Activated T-cell treated with anti-CD3 and anti-CD28 coated beads, Interleukin-2, amount 50 U/mL, for 1 hour (primary cell): ENCODE data around the gene FLCN.

Experiments
- DNase-seq: peaks from one replicate; pipeline ENCODE4 v3.0.0-alpha.2; 2020

Gene FLCN

DNA sequence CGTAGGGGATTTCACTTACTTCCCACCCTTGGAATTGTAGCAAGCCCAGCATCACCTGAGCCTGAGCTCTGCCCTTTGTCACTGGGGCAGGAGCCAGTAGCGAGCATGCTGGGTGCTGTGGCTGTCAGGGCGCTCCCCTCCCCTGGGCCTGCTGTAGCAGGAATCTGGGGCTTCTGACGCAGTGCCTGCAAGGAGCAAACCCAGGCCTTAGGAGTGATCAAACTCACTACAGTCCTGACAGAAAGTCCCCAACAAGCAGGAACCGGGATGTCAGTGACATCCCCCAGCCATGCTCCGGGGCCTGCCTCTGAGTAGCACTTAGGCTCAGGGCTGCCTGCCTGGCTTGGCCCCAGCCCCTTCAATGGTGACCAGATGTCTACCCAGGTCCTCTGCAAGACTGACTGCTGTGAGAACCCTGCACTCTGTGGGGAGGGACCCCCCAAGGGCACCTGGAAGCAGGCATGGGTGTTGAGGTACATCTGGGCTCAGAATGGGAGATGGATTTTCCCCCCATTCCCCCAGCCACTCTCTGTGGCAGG lies 54.3 kb downstream of the FLCN start:
- DNase-seq = no peak

DNA sequence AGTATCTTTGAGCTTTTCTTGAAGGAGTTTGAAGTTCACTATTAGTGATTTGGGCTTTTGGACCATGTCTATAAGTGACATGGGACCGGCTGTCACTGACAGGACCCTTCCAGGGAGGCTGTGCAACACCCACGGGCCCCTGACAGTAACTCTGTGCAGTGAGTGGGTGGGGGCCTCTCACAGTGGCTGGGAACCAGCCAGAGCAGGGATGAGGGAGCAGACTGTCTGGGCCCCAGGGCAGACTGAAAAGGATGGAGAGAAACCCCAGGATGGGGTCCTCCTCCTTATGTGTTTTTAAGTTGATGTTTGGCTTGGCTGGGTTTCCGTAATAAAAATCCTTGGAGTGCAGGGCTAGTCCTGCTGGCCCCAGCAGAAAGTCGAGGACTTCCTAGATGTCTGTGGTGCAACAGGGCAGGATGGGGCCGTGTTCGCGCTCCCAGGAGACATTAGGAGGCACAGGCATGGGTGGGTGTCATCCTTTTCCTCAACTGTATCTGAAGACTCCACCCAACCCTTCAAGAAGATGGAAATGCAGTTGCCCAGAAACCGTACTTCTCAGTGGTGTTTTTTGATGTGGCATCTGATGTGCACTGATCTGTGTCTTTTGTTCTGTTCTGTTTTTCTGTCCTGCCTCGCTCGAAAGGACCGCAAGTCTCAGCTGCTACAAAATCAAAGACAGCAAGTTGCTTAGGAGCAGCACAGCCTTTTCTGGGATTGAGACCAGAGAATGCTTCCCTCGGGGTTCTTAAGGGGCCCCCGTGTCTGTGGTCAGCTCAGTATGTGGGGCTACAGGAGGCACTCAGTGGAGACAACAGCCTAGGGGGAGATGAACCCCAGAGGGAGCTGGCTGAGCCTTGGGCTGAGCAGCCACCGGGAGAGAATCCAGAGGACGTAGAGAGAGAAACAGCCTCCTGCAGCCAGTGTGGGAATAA lies 55.0 kb downstream of the FLCN start:
- peak; percentile 51 for DNase-seq

DNA sequence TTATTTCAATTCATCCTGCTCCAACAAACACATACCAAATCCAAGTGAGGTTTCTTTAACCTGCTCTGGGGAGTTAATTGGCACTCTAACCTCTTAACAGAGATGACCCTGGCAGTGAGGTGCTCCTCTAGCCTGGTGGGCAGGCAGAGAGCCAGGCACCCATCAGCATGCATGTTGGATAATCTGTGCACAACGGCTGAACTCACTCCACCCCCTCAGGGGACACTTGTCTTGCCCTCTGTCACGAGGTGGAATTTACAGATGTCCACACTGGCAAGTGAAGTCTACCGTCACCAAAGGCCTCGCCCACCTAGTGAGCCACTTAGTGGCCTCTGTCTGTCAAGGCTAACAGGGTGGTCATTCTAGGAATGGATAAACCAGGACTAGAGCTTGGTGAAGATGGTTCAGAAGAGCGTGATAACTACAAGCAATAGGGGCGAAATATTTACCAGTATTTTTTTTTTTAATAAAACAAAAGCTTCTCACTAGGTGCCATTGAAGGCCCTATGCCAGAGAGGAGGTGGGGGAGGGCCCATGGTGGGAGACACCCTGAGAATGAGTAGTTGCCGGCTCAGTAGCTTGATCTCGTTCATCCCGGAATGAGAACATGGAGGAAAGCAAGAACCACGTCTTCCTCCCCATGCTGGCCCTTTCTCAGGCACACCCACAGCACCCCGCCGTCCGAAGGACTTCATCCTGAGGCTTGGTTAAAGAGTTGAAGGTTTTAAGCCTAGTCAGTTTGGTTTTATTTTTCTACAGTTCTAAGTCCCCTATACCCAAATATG lies 56.0 kb downstream of the FLCN start:
- DNase-seq = no peak

DNA sequence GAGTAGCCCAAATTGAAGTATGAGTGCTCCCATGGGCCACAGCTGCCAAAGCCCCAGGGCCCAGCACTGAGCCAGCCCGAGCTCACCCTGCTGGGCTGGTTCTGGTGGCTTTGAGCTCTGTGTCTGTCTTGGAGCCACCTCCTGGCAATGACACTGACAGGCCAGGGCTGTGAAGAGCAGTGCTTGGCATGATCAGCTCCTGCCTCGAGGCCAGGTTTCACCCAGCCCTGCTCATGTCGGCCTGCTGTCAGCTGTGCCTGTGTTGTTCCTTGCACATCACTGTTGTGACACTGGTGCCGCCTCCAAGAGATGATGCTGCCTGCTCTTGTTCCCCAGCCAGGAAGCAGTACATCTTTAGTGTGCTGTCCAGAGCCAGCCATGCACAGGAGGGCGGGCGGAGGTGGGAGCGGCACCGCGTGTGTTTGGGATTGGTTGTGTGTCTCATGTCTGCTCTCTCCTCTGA lies 56.8 kb downstream of the FLCN start:
- peak; percentile 45 for DNase-seq

DNA sequence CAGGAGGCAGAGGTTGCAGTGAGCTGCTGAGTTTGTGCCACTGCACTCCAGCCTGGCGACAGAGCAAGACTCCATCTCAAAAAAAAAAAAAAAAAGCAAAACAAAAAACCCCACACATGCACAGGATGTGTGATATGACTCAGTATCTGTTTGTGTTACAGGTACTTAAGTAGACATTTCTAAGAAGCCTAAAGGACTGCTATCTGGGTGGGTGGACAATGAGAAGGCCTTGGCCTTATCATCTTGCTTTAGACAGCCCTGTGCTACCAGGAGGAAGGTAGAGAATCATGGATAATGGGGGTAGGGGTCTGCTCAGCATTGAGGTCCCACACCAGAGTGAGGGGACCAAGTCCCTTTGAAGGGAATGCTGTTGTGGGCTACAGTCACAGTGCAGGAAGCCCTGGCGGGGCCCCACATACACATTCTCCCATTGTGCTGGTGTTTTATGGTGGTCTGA lies 57.6 kb downstream of the FLCN start:
- DNase-seq = peak; percentile 46

DNA sequence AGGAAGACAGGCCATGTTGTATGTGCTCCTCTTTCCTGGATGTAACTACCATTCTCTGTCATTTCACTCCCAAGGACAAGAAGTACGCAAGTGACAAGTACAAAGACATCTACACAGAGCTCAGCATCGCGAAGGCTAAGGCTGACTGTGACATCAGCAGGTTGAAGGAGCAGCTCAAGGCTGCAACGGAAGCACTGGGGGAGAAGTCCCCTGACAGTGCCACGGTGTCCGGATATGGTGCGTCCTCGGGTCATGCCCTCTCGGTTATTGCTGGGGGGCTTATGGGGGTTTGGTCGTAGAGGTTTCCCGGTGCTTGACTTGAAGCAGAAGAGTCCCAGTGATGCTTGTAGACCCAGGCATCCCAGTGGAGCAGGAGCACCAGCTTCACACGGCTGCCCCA lies 59.8 kb downstream of the FLCN start:
- DNase-seq = no peak

DNA sequence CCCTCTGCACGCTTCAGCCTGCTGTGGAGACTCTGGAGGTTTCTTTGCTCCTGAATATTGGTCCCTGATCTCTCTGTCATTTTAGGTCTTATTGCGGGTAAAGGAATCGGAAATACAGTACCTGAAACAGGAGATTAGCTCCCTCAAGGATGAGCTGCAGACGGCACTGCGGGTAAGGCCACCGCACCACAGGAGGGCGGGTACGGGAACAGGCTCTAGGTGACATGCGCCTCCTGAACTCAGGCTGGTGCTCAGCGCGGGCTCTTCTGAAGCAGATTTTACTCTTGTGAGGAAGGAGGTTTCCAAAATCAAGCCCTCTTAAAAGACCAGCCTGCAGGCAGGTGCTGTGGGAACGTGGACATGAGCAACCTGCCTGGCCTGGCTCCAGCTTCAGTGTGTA lies 60.6 kb downstream of the FLCN start:
- DNase-seq = no peak

DNA sequence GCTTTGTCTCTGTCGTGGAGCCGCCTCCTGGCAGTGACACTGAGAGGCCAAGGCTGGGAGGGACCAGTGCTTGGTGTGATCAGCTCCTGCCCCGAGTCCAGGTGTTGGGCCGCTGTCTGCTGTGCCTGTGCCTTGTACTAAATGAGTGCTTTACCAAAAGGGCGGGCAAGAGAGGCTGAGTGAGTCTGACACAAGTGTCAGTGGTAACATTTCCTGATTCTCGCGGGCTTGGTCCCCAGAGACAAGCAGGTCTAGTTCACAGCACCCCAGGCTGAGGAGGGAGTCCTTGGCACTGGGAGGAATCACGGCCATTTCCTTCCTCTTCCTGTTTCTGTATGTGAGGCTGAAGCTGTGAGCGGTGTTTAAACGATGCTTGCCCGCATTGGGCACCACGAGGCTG lies 61.1 kb downstream of the FLCN start:
- DNase-seq = no peak

DNA sequence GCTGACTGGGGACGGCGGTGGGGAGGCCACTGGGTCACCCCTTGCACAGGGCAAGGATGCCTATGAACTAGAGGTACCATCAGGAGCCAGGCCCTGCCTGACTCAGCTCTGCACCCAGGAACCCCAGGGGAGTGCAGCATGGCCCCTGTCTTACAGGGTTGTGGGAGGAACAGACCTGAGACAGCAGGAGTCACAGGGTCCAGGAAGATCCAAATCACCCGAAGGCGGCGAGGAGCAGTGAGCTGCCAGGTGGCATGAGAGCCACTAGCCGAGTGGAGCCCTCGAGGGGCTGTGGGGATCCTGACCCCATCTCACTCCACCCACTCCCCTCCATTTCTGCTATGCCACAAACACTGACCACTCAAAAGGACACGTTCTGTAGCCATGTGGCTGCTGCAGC lies 61.6 kb downstream of the FLCN start:
- no peak for DNase-seq

DNA sequence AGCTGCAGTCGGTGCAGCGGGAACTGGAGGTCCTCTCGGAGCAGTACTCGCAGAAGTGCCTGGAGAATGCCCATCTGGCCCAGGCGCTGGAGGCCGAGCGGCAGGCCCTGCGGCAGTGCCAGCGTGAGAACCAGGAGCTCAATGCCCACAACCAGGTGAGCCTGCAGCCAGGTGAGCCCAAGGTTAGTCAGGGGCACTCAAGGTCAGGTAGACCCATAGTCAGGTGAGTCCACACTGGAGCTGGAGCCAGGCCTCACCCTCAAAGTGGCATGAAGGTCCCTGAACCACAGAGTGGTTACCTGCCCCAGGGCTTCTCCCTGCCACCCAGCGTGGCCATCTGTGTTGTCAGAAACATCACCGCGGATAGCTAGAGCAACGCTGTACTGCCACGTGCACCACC lies 63.0 kb downstream of the FLCN start:
- DNase-seq = no peak

DNA sequence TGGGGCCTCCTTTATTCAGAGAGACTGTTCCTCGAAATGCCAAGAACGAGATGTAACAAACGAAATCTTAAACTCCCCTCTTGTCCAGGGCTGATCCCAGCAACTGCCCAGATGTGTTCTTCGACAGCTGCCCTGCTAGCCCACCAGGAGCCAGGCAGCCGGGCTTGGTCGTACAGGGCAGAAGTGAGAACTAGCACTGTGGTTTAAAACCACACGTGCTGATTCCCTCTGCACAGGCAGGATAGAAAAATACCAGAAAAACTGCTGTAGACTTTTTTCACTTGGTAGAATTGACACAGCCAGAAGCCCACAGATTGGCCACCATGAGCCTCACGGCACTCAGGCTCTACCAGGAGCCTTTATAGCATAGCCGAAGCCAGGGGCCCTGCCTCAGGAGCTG lies 64.0 kb downstream of the FLCN start:
- no peak for DNase-seq

DNA sequence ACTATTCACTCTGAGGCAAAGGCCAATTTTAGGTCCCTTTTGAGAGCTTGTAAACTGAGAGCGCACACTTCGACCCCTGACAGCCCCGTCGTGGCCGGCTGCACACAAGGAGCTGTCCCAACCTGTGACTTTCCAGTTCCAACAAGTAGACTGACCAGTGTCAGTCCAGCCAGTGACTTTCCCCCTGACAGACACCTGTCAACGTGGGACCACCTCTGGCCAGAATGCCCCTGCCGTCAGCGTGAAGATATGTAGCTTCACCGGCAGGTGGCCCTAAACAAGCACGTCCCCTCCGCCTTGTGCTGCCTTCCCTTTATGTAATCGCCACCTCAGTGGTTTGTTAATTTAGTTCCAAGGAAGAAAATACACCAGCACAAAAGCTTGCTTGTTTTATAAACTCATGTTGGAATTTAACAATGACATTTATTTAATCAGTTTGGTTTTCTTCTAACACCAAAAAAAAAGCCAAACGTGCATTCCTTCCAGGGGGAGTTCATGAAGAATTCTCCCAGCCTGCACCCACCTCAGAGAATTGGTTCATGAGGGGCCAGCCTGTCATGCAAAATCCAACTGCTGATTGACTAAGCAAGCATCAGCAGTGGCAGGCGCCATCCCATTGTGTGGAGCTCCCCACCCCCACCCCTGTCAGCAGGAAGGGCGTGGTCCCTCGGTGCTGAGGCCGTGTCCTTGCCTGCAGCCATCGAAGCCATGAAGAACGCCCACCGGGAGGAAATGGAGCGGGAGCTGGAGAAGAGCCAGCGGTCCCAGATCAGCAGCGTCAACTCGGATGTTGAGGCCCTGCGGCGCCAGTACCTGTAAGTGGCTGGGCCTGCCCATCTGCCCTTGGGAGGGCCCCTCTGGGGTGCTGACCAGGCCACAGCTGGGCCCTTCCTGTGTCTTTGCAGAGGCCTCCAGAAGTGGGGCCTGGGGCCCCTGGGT lies 64.7 kb downstream of the FLCN start:
- DNase-seq = no peak

DNA sequence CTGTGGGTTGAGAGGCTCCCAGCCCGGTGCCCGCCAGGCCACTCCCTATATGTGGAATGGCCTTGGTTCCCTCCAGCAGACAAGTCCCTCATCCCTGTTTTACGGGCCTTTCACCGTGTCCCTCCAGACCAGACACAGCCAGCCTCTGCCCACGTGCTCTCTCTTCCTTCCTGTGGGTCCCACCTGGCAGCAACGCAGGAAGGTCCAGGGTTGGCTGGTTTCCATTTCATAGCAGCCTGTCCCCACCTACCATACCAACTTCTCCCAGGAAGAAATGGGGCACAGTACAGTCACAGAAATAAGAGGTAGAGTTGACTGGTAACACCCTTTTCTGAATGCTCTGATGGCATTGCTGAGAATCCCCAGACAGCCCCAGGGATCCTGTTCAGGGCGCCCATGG lies 65.8 kb downstream of the FLCN start:
- DNase-seq = no peak

DNA sequence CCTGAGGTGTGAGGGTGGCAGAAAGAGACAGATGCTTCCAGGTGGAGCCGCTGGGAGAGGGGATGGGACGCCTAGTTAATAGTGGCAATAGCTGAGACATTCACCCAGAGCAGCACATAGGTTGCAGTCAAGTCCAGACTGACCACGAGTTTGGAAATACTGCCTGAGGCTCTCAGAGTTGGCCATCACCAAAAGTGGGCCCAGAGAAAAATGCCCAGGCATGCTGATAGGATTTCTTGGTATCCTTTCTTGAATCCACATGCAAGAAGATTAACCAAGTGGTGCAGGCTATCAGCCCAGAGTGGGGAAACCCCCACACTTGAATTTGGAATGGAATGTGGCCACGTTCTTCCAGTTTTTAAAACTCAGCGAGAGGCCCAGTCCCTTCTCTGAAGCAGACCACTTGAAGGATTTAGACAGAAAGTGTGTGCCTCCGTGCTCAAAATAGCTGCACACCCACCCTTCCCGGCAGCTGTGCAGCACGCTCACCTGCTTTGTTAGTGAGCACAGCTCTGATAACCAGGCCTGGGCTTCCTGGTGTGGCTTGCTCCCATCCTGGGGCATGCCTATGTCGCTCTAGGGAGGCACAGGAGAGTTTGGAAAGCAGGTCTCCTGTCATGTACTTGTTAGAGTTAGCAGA lies 66.5 kb downstream of the FLCN start:
- DNase-seq = no peak

DNA sequence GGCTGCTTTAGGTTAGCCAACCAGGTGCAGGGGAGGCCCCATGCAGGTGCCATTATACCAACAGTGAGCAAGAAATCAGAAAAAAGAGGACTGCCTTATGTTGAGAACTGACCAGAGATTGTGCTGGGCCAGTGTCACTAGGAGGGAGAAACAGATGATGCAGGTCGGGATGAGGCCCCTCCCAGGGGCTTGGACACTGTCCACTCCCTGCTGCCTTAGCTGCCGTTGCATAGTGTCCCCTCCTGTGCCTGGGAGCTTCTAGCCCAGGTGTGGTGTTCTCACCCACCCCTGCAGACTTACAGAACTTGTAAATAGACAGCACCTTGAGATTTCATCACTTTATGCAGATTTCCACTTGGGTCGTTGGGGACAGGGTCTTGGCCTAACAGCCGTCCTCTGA lies 67.6 kb downstream of the FLCN start:
- no peak for DNase-seq

DNA sequence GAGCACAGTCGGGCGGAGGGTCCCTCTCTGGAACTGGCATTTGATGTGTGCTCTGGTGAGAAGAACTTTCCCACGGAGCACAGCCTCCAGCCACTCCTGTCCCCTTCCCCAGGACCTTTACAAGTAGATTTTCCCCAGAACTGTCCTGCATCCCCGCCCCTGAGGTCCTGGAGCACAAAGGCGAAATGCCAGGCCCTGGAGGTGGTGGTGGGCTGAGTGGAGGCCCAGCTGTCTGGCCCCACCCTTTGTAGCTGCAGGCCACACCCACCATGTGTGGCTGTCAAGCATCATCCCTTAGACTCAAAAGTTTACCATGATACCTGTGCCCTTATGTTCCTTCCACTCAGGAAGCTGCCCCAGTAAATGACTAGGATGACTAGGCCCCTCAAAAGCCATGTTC lies 68.6 kb downstream of the FLCN start:
- DNase-seq = no peak

DNA sequence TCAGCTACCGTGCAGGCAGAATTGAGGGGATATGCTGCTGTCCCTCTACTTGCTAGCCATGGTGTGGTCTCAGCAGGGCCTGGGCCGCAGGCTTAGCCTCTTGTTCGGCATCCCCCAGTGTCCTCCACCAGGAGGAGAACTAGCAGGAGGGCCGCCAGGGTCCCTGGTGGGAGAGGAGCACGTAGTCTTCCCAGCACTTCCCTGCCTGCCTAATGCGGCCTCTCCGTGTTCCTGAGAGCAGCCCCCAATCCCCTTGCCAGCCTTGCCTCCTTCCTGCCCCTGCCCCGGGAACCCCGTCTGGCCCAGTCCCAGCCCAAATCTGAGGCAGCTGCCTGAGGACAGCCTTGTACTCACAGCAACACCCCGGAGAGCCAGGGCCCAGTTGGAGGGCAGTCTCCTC lies 69.0 kb downstream of the FLCN start:
- DNase-seq = no peak

DNA sequence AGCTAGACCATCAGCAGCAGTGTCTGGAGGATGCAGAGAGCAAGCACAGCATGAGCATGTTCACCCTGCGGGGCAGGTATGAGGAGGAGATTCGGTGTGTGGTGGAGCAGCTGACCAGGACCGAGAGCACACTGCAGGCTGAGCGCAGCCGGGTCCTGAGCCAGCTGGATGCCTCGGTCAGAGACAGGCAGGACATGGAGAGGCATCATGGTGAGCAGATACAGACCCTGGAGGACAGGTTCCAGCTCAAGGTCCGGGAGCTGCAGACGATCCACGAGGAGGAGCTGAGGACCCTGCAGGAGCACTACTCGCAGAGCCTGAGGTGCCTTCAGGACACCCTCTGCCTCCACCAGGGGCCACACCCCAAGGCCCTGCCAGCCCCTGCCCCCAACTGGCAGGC lies 69.6 kb downstream of the FLCN start:
- DNase-seq = no peak

DNA sequence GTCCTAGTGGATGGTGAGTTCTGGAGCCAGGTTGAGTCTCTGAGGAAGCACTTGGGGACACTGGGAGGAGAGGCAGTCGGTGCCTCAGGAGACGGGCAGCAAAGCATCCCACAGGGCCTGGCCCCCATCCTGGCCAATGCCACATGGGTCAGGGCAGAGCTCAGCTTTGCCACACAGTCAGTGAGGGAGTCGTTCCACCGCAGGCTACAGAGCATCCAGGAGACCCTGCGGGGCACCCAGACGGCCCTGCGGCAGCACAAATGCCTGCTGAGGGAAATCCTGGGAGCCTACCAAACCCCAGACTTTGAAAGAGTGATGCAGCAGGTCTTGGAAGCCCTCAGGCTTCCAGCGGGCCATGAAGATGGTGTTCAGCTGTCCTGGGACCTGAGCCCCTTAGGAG lies 70.5 kb downstream of the FLCN start:
- DNase-seq = no peak

DNA sequence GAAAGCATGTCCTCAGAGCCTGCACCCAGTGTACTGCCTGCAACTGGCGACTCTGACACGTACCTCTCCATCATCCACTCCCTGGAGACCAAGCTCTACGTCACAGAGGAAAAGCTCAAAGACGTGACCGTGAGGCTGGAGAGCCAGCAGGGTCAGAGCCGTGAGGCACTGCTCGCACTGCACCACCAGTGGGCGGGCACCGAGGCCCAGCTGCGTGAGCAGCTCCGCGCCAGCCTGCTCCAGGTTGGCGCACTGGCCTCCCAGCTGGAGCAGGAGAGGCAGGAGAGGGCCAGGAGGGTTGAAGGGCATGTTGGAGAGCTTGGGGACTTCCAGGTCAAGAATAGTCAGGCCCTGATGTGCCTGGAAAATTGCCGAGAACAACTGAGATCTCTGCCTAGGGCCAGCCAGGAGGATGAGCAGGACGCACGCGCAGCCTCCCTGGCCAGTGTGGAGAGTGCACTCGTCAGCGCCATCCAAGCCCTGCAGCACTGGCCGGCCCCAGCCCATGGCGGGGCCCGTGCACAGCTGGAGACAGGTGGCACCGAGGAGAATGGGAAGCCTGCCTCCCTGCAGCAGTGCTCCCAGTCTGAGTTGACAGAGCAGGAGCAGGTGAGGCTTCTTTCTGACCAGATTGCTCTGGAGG lies 71.2 kb downstream of the FLCN start:
- no peak for DNase-seq

DNA sequence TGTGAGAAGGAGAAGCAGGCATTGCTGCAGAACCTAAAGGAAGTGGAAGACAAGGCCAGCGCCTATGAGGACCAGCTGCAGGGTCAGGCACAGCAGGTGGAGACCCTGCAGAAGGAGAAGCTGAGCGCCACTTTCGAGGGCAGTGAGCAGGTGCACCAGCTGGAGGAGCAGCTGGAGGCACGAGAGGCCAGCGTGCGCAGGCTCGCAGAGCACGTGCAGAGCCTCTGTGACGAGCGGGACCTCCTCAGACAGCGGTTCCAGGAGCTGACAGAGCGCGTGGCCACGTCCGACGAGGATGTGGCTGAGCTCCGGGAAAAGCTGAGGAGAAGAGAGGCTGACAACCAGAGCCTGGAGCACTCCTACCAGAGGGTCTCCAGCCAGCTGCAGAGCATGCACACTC lies 72.3 kb downstream of the FLCN start:
- no peak for DNase-seq

DNA sequence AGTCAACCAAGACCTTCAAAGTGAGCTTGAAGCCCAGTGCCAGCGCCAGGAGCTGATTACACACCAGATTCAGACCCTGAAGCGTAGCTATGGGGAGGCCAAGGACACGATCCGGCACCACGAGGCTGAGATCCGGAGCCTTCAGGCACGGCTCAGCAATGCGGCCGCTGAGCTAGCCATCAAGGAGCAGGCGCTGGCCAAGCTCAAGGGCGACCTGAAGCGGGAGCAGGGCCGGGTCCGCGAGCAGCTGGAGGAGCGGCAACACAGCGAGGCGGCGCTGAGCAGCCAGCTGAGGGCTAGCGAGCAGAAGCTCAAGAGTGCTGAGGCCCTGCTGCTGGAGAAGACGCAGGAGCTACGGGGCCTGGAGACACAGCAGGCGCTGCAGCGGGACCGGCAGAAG lies 72.8 kb downstream of the FLCN start:
- no peak for DNase-seq
